D341Med (cell line): ENCODE measurements around the gene SYNE3.
"Not testable (repeated sequence)": the region's sequence is repeated elsewhere in the genome, so short reads cannot be mapped to it uniquely, and the experiment has no call there.

Source experiments
- DNase-seq: peaks from one replicate; pipeline ENCODE4 v3.0.0; 2012; ENCODE audit warnings: low spot score

SYNE3 gene

DNA sequence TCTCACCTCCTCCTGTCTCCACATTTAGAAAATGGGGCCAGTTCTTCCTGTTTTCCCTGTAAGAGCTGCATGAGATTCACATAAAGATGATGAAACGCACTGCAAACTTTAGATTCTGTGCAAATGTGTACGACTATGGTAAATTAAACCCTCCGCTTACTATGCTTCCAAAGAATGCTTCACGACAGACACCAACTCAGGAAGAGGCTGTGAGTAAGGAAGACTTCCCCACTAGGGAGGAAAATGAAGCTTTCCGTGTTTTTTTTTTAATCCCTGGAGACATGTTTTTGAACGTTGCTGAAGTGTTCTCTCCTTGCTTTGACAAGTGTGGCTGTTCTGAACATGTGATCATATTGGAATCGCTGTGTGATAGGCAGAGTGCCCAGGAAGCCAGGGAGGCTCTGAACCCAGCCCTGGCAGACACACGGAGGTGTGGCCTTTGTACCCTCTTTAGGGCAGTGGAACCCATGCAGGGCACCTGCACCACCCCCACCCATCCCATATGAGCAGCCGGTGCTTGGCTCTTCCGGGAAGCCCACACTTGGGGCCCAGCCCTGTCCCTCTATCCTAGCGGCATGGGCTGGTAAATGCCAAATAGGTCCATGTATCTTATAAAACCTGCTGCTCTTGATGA is 7.5 kb upstream of the SYNE3 start:
- DNase-seq: no peak

DNA sequence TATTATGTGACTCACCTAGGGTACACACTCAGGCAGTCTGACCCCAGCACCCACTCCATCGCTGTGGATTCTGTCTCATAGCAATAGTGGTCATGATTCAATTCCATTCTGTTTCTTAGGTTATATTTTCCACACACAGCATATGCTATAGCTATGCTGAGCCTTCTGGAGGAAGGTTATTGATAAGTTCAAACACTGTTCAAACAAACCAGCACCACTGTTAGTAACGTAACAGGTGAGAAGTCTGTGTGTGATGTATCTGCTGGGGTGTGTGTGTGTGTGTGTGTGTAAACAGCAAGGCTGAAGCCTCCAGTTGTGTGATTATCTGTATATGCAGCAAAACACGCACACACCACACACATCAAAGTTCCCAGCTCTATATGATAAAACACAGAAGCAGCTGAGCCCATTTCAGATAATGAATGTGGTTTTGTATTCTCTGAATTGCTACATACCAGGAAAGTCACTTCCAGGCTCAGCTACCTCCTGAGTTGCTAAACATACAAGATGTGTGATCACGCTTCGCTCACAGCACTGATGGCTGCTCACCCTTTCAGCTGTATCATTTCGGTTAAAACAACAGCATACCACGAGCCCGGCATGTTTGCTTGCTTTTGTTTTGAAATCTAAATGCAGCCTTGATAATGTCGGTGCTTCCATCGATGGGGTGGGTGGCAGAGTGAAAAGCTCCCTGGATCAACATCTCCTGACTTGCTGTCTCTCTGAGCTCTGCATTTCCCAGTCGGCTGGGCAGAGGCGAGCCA is 6.8 kb upstream of the SYNE3 start:
- no peak for DNase-seq

DNA sequence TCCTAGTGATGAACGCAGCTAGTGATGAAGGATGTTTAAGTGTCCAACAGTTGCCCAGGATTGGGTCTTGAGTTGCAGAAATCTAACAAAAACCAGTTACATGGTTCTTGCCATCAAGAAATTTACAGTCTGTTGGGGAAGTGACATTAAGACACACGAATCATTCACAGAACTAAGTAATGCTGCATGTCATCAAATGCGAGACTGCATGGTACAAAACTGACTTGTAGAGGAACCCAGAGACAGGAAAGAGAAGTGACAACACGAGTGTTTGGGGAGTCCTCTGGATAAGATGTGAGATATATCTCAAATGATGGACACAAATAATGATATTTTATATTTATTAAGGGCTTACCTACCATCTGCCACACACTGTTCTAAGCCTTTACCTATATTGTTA is 6.1 kb upstream of the SYNE3 start:
- no peak for DNase-seq

DNA sequence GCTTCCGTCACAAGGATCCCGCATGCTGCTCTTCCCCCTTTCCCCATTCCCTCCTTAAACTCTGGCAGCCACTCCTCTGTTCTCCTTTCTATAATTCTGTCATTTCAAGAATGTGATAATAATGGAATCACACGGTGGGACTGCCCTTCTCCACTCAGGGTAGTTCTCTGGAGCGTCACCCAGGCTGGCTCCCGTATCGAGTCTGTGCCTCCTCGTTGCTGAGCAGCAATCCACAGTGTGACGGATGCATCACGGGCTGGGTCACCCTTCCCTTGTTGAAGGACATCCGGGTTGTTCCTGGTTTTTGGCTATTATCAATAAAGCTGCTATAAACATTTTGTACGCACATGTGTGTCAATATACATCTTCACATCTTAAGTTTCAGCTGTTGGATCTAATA is 5.7 kb upstream of the SYNE3 start:
- DNase-seq: no peak

DNA sequence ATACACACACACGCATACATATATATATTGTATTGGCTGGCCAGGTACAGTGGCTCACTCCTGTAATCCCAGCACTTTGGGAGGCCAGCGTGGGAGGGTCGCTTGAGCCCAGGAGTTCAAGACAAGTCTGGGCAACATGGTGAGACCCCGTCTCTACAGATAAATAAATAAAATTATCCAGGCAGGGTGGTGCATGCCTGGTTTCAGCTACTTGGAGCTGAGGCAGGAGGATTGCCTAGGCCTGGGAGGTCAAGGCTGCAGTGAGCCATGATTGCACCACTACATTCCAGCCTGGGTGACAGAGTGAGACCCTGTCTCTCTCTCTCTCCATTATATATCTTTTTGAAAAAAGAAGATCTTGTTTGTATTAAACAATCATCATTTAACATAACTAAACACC is 4.6 kb upstream of the SYNE3 start:
- no peak for DNase-seq

DNA sequence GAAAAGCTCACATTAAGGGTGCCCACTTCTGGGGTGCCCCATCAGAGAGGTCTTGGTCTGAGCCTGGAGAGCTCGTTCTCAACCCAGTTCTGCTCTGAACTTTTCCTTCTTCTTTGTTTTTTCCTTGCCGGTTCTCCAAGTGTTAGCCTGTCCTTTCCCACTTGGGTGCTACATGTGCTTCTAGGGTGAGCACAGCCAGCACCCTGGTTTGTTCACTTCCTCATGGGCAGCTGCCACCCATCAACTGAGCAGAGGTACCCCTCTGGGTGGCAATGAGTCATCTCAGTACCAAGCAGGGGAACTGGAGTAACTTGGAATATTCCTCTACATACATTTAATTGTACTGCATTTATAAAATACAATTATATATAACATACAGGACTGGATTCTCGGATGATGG is 3.9 kb upstream of the SYNE3 start:
- no peak for DNase-seq

DNA sequence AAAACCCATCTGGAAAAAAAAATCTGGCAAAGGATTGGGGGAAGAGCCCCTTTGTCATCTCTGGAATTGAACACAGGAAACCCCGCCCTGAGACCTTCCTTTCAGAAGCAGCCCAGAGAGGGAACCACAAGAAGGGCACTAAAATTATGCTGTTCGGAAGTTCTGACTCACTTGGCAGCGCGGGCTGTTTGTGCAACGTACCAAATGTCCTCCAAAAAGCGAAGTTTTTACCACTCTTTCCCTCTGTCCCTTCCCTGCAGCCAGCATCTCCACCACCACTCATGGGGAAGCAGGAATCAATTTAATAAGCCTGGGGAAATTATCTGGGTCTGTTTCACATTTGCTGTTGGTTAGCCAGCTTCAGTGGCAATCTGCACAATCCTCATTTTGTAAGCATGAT is 3.2 kb upstream of the SYNE3 start:
- DNase-seq: no peak

DNA sequence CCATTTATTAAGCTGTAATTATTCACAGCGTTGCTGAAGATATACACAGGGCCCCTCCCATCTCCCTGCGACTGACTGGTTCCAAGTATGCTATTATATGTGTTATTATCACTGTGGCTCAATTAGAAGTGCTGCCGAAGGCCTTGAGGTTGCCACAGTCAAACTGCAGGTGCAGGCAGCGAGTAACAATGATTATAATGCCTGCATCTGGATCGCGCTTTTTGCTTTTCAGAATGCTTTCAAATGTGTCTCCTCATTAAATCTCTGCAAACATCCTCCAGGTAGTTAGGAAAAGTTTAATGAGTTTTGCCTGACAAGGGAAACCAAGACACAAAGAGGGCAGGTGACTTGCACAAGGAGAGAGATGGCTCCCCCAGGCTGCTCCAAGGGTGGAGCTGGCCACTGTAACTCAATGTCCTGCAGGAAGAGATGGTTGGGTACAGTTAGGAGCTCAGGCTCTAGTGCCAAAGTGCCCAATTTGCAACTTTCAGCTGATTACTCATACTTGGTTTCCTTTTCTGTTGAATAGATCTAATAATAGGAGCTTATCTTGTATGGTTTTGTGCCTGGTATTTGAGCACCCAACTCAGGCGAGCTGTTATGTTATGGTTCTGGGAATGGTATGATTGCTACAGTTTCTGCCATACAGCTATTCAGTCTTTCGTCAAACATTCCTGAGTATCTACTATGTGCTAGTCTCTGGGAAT is 1.7 kb upstream of the SYNE3 start:
- no peak for DNase-seq

DNA sequence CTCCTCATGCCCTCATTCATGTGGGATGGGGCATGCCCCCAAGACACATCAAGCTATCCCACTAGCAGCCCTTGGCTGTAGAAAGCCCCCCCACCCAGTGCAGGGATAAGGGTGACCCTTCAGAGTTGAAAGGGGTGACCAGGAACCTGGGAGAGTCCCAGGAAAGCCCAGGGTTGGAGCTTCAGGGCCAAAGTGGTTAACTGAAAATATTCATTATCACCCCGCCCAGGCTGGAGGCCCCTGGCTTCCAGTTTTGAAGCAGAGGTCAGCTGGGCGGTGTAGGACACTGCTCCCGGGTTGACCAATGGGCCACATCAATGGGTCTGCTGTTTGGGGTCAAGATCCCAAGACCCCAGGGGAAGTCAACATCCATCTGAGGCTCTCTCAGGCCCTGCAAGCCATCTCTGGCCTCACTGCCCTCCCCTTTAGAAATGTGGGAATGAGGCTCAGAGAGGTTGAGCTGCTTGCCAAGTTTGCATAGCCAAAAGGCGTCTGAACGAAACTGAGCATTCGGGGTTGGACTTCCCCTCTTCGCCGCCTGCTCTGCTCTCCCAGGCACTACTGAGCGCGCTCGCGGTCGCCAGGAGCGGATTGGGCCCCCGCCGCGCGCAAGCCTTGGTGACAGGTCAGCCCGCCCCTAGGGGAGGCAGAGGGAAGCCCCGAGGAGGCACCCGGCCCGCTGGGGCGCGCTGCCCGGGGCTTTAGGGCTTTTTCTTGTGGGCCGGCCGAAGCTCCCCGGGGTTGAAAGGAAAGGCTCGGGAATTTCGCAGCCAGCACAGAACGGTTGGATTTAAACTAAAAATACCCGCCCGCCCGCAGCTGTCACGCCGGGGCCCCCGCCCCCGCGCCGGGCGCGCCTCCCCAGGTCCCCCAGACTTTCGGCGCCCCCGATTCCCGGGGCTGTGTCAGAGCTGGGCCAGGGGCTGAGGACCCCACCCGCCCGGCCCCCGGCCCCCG is 576 bp downstream of the SYNE3 start:
- DNase-seq: peak; percentile 86

DNA sequence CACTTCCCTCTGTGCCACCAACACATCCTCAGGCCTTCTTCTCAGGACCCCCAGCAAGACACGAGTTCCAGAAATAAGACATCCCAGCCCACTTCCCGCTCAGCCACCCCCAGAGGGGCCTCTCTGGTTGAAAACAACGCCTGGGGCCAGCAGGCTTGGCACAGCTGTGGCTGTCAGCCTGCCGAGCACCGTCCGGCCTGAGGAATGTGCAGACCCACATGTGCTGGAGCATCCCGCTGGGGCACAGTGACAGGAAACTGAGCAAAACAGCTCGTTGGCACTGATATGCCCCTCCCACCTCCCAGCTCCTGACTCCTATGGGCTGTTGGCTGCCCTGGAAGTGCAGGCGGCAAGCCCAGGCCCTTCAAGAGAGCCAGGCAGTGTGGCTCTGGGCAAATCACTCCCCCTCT is 1.4 kb downstream of the SYNE3 start:
- DNase-seq: no peak

DNA sequence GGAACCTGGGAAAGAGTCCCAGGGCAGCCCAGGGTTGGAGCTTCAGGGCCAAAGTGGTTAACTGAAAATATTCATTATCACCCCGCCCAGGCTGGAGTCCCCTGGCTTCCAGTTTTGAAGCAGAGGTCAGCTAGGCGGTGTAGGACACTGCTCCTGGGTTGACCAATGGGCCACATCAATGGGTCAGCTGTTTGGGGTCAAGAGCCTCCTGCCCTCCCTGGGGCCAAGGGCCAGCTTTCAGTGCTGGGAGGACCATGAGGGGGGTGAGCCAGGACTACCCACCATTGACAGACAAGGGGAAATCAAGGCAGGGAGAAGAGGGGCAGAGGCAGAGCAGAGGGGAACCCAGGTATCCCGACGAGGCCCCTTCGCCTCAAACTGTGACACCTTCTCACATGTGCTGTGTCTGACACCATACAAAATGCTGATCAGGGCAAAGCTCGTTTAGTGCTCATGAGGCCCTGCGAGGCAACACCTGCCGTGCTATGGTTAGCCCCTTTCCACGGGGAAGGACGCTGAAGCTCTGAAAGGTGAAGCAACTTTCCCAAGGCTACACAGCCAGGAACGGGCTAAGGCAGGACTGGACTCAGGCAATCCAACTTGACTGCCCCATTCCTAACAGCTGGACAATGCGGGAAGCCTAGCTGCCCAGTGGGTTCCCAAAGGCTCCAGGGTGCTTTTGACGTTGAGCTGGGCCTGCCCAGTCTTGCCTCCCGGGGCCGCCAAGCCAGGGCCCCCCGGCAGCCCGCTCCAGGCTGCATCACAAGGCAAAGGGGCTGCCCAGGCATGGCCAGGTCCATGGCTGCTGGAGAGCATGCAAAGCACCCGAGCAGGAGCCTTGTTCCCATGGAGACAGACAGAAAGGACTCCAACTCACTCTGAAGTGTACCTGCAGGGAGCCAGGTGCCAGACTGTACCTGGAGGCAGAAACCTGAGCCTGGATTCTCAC is 2.0 kb downstream of the SYNE3 start:
- no peak for DNase-seq

DNA sequence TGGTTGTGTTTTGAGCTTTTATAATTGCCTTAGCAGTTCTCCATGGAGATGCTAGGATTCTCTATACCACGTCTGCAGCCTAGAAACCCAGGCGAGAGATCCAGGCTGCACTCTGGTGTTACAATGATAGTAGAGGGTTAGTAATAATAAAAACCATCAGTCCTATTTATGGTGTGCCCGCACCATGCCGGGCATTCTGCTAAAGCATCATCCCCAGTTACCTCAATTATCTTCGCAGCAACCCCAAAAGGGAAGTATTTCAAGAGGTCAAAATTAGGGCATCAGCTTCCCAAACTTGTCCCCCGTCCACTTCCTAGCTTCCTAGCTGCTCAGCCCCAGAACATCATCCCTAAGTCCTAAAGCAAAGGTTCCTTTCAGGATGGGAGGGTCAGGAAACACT is 3.2 kb downstream of the SYNE3 start:
- DNase-seq: no peak

DNA sequence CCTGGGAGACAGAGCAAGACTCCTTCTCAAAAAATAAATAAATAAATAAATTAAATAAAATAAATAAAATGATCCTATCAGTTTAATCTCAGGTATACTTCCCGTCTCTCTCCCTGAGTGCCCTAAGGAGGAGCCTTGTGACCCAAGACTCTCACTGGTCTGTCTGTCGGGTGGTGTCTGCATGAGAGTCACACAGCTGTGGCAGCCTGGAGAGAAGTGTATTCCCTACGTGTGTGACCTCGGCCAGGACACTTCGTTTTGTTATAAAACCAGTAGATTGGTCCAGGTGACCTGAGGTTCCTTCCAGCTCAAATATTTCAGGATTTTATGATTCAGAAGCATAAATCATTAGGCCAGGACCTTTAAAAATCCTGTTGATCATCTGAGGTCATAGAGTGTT is 4.8 kb downstream of the SYNE3 start:
- no peak for DNase-seq

DNA sequence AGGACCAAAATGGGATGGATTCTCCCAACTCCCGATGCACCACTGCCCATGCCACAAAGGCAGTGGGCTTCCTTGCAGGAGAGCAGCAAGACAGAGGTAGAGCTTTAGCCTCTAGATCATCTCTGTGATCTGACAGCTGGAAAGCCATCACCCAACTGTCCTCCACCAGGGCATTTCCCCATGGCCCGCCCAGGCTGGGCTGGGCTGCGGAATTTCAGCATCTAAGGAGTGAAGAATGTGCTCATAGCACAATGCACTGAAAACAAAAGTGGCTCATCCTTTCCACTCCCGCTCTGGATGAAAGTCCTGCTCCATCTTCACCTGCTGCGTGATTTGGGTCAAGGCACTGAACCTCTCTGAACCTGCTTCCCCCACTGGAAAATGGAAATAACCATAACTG is 5.6 kb downstream of the SYNE3 start:
- no peak for DNase-seq

DNA sequence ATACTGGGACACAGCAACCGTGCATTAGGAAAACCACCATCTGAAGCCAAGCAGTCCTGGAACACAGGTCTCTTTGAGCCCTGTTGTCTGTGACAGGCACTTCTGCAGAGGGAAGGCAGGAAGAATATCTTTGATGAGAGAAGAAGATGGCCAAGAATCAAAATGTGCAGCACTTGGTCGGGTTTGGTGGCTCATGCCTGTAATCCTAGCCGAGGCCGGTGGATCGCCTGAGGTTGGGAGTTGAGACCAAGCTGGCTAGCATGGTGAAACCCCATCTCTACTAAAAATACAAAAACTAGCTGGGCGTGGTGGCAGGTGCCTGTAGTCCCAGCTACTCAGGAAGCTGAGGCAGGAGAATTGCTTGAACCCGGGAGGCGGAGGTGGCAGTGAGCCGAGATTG is 6.1 kb downstream of the SYNE3 start:
- DNase-seq: not testable (repeated sequence)

DNA sequence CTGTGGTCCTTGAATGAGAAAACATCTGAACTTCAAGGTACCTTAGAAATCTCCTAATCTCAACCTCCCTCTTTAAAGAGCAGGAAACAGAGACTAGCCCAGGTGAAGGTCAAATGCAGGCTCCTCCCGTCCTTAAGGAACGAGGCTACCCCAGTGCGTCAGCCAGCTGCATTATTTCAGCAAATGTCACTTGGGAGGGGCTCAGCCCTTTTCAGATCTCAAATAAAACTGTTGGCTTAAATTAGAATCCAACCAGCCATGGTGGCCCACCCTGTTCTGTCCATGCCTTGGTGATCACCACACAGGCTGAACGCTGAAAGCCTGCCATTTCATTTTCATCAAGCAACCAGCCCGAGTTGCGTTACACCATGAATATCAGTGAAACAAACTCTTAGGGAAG is 7.0 kb downstream of the SYNE3 start:
- peak; percentile 3 for DNase-seq

DNA sequence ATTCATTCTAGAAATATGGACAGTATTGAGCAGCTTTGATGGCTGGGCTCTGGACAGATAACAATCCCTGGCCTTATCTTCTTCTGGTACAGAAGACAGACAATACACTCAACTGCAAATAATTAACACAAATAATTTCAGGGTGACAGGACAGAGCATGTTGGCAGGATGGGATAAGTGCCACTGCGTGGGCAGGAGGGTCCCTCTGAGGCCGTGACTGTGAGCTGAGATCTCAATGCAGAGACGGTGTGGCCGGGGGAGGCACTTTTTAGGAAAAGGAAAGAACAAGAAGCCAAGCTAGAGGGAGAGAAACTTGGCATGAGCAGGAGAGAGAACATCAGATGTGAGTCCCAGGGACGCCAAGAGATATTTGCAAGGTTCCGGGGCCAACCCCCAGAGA is 8.1 kb downstream of the SYNE3 start:
- DNase-seq: no peak

DNA sequence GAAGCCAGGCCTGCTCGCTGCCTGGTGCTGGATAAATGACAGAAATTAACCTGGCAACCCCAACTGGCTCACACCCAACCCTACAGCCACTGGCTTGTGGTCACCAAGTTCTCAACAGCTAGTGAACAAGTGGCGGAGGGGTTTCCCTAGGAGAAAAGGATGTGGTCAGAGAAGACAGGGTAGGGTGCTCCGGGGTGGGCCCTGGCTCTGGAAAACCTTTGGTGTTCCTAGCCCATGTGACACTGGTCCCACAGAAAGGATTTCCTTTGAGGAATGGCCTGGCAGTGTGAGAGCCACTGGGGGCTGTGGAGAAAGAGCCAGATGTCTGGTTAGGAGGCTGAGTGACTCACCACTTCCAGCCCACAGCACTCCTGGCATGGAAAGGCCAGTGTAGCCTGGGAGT is 8.7 kb downstream of the SYNE3 start:
- DNase-seq: no peak

DNA sequence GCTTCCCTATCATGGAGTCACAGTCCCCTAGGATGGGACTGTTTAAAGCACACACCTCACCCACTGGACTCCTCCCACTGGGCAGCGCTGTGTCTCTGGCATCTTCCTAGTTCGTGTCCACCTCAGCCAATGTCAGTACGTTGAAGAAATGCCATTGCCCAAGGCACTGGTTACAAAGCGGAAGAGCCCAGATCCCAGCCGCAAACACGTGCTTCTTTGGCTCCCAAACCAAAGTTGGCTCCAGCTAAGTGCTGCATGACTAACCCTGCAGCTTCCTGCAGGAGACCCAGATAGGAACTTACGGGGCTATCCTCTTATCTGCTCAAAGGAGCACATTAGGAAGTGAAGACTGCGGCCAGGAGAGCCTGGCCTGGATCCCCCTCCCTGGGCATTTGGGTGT is 9.3 kb downstream of the SYNE3 start:
- DNase-seq: no peak

DNA sequence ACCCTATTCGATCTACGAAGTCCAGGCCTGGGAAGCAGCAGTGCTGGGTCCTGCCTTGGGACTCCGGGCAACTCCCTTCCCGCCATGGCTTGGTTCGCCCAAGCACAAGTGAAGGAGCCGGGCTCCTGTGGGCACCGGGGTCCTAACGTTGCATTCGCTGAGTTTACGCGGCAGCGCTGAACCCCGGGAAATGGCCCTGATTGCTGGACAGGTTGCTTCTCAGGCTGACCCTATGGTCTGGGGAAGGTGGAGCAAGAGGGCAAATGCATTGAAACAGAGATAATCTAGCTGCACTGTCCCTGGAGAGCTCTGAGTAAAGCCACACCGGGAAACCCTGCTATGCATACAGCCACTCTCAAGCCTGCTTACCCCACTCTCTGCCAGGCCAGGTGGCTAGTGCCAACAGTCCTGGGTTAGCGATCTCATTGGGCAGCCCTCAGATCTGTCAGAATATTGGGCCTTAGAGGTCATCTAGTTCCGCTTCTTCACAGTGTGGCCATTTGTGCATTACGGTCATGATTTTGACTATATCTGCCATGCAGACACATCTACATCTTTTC is 11.3 kb downstream of the SYNE3 start:
- no peak for DNase-seq
